IPS-NIHi11 (cell line): Measurements from ENCODE around the gene ABHD2.
"Not testable (repeated sequence)": the region's sequence is repeated elsewhere in the genome, so short reads cannot be mapped to it uniquely, and the experiment has no call there.

ENCODE experiments used
- DNase-seq: peaks from one replicate; pipeline ENCODE4 v3.0.0; 2012; ENCODE audit warnings: mixed read lengths, low spot score

The ABHD2 gene, protein sequence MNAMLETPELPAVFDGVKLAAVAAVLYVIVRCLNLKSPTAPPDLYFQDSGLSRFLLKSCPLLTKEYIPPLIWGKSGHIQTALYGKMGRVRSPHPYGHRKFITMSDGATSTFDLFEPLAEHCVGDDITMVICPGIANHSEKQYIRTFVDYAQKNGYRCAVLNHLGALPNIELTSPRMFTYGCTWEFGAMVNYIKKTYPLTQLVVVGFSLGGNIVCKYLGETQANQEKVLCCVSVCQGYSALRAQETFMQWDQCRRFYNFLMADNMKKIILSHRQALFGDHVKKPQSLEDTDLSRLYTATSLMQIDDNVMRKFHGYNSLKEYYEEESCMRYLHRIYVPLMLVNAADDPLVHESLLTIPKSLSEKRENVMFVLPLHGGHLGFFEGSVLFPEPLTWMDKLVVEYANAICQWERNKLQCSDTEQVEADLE

DNA sequence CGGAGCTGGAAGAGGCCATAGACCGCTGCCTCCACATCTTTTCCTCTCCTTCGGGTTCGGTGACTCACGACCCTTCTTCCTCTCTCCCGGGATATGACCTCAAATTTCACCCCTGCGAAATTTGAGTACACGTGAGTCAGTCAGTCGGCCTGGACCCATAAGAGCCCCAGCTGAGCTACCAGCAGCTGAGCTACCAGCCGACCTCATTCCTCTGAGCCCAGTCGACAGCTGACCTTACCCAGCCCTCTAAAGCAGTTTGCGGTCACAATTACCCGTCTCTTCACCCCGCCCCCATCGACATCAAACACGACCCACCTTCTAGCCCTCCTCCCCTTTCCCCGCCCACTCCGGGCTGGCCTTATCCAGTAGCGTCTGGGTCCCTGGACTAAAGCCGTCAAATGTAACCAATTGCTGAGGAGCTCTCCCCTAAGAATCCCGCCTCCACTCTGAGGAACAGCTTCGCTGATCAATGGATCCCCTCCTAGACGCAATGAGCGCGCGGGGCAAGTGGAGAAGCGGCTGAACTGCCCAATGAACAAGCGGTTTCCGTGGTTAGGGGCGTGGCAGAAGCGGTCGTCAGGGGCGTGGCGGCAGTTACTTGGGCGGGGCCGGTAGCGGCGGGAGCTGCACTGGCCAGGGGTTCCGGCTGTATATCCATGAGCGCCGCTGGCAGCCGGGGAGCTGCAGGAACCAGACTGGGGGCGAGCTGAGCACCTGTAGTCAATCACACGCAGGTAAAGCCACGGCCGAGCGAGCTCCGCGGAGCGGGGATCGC, at the start of gene ABHD2:
Gene ABHD2 (plus strand): TSS at position 627 of the 775 bp plus-strand sequence. CDS start 27,872 bp downstream, outside the sequence.
- DNase-seq: peak; percentile 97

- no peak for DNase-seq
Measured at GRCh38 chr15:89039142-89039541, 49.1 kb upstream of the ABHD2 start.

DNA sequence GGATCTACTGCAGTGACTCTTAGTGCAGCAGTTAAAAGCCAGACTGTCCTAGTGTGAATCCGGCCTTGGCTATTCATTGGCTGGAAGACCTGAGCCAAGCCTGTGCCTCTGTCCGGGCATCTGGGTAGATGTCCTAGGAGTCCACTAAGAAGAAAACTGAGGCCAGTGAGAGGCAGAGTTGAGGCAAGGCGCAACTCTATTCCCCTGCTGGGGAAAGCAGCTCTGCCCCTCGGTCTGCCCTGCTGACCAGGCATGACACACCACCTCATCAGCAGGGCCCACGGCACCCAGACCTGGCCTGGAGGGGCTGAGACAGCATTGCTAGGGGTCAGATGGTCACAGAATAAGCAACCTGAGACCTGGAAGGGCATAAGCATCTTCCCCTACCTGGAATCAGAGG, 46.7 kb upstream of the ABHD2 start:
- no peak for DNase-seq

GRCh38 chr15:89042387-89042786, 45.9 kb upstream of the ABHD2 start:
- DNase-seq: no peak

- no peak for DNase-seq
Measured at GRCh38 chr15:89043031-89044002, 44.9 kb upstream of the ABHD2 start.

DNA sequence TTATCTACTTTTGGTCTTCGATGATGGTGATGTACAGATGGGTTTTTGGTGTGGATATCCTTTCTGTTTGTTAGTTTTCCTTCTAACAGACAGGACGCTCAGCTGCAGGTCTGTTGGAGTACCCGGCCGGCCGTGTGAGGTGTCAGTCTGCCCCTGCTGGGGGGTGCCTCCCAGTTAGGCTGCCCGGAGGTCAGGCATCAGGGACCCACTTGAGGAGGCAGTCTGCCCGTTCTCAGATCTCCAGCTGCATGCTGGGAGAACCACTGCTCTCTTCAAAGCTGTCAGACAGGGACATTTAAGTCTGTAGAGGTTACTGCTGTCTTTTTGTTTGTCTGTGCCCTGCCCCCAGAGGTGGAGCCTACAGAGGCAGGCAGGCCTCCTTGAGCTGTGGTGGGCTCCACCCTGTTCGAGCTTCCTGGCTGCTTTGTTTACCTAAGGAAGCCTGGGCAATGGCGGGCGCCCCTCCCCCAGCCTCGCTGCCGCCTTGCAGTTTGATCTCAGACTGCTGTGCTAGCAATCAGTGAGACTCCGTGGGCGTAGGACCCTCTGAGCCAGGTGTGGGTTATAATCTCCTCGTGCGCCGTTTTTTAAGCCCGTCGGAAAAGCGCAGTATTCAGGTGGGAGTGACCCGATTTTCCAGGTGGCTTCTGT, 39.1 kb upstream of the ABHD2 start:
- not testable (repeated sequence) for DNase-seq

GRCh38 chr15:89051875-89052274, 36.4 kb upstream of the ABHD2 start:
- no peak for DNase-seq

GRCh38 chr15:89052474-89052873, 35.8 kb upstream of the ABHD2 start:
- DNase-seq: no peak

- no peak for DNase-seq
Measured at GRCh38 chr15:89054873-89055272, 33.4 kb upstream of the ABHD2 start.

GRCh38 chr15:89057506-89058133, 30.6 kb upstream of the ABHD2 start:
- DNase-seq: peak; percentile 93

GRCh38 chr15:89058376-89058775, 29.9 kb upstream of the ABHD2 start:
- no peak for DNase-seq

DNA sequence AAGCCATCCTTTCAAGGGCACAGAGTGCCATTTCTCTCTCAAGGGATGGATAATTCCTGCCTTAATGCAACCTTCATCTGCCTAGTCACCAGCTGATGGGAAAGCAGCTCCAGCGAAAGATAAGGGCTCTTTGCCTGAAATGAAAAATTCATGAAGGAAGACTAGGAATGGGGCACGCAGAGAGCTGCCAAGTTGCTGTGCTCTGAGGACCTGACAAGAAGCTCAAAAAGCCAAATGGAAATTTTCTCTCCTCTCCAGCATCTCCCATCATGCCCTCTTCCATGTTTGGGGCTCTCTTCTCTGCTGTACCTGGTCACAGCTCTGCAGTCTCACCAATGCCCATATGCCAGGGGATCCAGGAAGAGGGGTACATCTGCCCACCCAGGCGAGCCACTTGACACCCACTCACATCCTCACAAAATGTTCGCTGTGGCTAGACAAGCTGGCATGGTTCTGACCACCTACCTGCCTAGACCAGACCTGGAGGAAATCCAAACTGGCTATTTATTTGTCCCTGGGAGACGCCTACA, 29.3 kb upstream of the ABHD2 start:
- no peak for DNase-seq

DNA sequence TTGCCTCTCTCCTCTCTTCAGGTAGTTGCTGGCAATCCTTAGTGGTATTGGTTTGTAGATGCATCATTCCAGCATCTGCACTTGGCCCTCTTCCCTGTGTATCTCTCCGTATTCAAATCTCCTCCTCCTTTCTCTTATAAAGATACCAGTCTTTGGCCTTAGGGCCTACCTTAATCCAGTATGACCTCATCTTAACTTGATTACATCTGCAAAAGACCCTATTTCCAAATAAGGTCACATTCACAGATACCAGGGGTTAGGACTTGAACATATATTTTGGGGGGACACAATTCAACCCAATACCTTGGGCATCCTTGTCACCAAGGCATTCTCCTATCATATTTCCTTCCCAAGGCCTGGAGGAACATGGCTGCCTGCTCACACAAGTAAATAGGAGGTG, 22.0 kb upstream of the ABHD2 start:
- no peak for DNase-seq

DNA sequence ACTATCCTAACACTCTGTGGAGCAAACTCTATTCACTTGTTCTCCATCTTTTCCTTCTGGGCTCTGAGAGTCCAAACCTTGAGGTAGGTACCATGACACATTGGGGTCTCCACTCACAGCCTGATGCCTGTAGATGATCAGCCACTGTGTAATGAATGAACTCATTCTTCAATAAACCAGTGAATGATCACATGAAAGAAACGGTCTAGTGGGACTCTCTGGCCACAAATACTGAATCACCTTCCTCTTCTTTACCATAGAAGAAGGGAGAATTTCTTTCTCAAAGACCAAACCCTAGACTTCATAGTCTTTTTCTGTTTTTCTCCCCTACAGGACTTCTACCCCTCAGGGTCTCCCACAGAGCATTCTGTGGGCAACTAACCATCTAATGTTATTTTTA, 20.5 kb upstream of the ABHD2 start:
- DNase-seq: no peak

DNA sequence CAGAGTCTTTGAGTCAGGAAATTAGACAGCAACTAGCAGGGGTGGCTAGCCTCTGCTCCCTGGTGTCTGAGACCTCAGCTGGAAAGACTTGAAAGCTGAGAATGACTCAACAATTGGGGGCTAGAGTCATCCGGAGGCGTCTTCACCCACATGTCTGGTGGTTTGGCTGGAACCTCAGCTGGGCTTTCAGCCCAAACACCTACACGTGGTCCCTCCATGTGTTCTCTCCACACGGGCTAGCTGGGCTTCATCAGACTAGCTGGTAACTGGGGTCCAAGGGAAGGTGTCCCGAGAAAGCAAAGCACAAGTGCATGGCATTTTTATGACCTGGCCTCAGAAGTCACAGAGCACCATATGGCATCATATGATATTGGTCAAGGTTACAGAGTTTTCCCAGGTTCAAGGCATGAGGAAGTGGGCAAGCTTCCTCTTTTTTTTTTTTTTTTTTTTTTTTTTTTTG, 19.9 kb upstream of the ABHD2 start:
- DNase-seq: no peak

- DNase-seq: no peak
Measured at GRCh38 chr15:89070197-89071124, 17.8 kb upstream of the ABHD2 start.

- no peak for DNase-seq
Measured at GRCh38 chr15:89071471-89071870, 16.8 kb upstream of the ABHD2 start.

GRCh38 chr15:89072277-89072869, 15.9 kb upstream of the ABHD2 start:
- DNase-seq: no peak

DNA sequence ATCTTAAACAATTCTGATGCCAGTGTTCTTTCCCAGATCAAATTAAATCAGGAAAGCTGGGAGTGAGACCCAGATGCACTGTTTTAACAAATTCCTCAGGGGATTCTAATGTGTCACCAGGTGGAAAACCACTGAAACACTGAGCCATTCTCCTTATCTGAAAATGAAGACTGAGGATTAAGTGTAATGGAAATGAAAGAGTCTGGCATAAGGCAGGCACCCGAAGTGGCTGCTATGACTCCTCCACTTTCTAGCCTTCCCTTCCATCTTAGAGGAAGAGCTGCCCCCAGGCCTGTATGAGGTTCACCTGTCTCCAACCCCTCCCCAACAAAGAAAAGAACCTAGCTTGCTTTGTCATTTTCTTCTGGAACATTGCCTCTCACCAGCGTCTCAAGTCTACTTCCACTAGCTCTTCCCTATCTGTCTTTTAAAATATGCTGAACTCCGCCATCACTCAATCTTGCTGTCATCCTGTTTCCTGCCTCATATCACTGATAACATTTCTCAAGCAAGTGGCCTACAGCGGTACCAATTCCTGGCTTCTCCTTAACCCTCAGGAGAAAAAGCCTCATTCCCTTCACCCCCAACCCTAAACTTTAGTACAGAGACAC, 13.7 kb upstream of the ABHD2 start:
- no peak for DNase-seq
